Upper lobe of right lung (tissue), 1 donor: ENCODE results near the gene PTPN4. TPM values are rescaled to one million over a fixed set of nuclear protein-coding genes. Genes with fewer than 3 reads are reported as not detected.

ENCODE experiments used
- ATAC-seq: fragments of 200-7000 bp; cut with Tn5 transposase; one replicate; pipeline ENCODE4 v1.9.1; 2020; ENCODE audit warnings: mild to moderate bottlenecking, moderate library complexity
- DNase-seq: peaks from one replicate; pipeline ENCODE4 v3.0.0-alpha.2; 2020
- H3K27ac ChIP-seq: fragments of 200-600 bp; one replicate; pipeline ENCODE4 v1.8.0; 2022
- H3K27me3 ChIP-seq: fragments of 200-600 bp; one replicate; pipeline ENCODE4 v1.8.0; 2022; ENCODE audit warnings: mild to moderate bottlenecking
- H3K36me3 ChIP-seq: fragments of 200-600 bp; one replicate; pipeline ENCODE4 v1.8.0; 2022
- H3K4me1 ChIP-seq: fragments of 200-600 bp; one replicate; pipeline ENCODE4 v1.8.0; 2022
- H3K4me3 ChIP-seq: fragments of 200-600 bp; one replicate; pipeline ENCODE4 v1.8.0; 2022; ENCODE audit warnings: mild to moderate bottlenecking
- H3K9me3 ChIP-seq: fragments of 200-600 bp; one replicate; pipeline ENCODE4 v1.8.0; 2022
- CTCF ChIP-seq: fragments of 200-600 bp; IDR thresholded peaks from one replicate; pipeline ENCODE4 v1.8.0; 2022; ENCODE audit warnings: antibody characterized with exemption
- intact Hi-C: fragments of 100-400 bp; cut with DNase I; formaldehyde crosslinking; loops from one replicate; pipeline ENCODE4 v1.11.0; 2022
- total RNA-seq: library from RNA; stranded (reverse); fragmentation: NEBNext Ultra II Directional; extraction: Animal tissue kit (Norgen Biotek cat#: 25700); gene quantifications from one replicate; pipeline ENCODE4 v1.2.1, GENCODE V29; 2021
- donor health status: DM: no; HTN: yes; CAD: no; lungs with severe emphysema.

Gene PTPN4
- total RNA-seq, 1 donor from 2014 or later: 45.4 TPM

GRCh38 chr2:119751706-119752105, 8.0 kb upstream of the PTPN4 start:
- no peak for TF ChIP-seq CTCF
- DNase-seq (no peak), ATAC-seq (no peak)
- H3K27me3 ChIP-seq: no peaks in the 10 kb centered on the region
- no peak overlapping the region for H3K27ac ChIP-seq
- peaks cover 10% of the 10 kb centered on the region for H3K4me1 ChIP-seq
- no peaks in the 10 kb centered on the region for H3K9me3 ChIP-seq
- intact Hi-C loops: loop anchor here (10.0 kb wide), 1 partner anchor 73 kb away; no protein-coding TSS in a partner anchor
- H3K4me3 ChIP-seq: no peak overlapping the region
- no peaks in the 10 kb centered on the region for H3K36me3 ChIP-seq

GRCh38 chr2:119753041-119753929, 6.4 kb upstream of the PTPN4 start:
- TF ChIP-seq CTCF: peak; percentile 75
- intact Hi-C loops: loop anchor here (10.0 kb wide), 1 partner anchor 72 kb away; no protein-coding TSS in a partner anchor
- Histone ChIP-seq H3K36me3 (no peaks in the 10 kb centered on the region), H3K27me3 (no peaks in the 10 kb centered on the region), H3K27ac (no peak overlapping the region), H3K4me1 (peaks cover 10% of the 10 kb centered on the region), H3K4me3 (no peak overlapping the region), H3K9me3 (no peaks in the 10 kb centered on the region)
- DNase-seq: no peak
- ATAC-seq: peak; percentile 86

GRCh38 chr2:119753930-119754321, 5.8 kb upstream of the PTPN4 start:
- Histone ChIP-seq H3K9me3 (no peaks in the 10 kb centered on the region), H3K4me3 (no peak overlapping the region), H3K36me3 (no peaks in the 10 kb centered on the region), H3K27me3 (no peaks in the 10 kb centered on the region), H3K27ac (no peak overlapping the region), H3K4me1 (peaks cover 12% of the 10 kb centered on the region)
- no peak for TF ChIP-seq CTCF
- intact Hi-C loops: loop anchor here (10.0 kb wide), 1 partner anchor 71 kb away; no protein-coding TSS in a partner anchor
- DNase-seq: no peak
- ATAC-seq: no peak

- no peaks in the 10 kb centered on the region for H3K9me3 ChIP-seq
- ATAC-seq (no peak), DNase-seq (no peak)
- H3K36me3 ChIP-seq: no peaks in the 10 kb centered on the region
- H3K27ac ChIP-seq: no peak overlapping the region
- no peak overlapping the region for H3K4me3 ChIP-seq
- no peaks in the 10 kb centered on the region for H3K27me3 ChIP-seq
- intact Hi-C loops: loop anchor here (10.0 kb wide), 1 partner anchor 69 kb away; no protein-coding TSS in a partner anchor
- peaks cover 15% of the 10 kb centered on the region for H3K4me1 ChIP-seq
- no peak for TF ChIP-seq CTCF
These were observed 3.8 kb upstream of the PTPN4 start for GRCh38 chr2:119755906-119756305.

GRCh38 chr2:119756837-119757236, 2.9 kb upstream of the PTPN4 start:
- H3K9me3 ChIP-seq: no peaks in the 10 kb centered on the region
- H3K27ac ChIP-seq: no peak overlapping the region
- no peak overlapping the region for H3K4me3 ChIP-seq
- peaks cover 15% of the 10 kb centered on the region for H3K4me1 ChIP-seq
- no peak for TF ChIP-seq CTCF
- no peaks in the 10 kb centered on the region for H3K36me3 ChIP-seq
- intact Hi-C loops: loop anchor here (10.0 kb wide), 1 partner anchor 68 kb away; no protein-coding TSS in a partner anchor
- H3K27me3 ChIP-seq: no peaks in the 10 kb centered on the region
- DNase-seq: no peak
- no peak for ATAC-seq
